GM19455 (cell line): ENCODE results near the gene MMEL1.

Source experiments
- ATAC-seq: cut with Tn5 transposase; IDR thresholded peaks from one replicate; pipeline ENCODE4 v1.9.1; 2021; ENCODE audit not compliant: unreplicated experiment

The MMEL1 gene

GRCh38 chr1:2642560-2643413, 10.0 kb upstream of the MMEL1 start:
- peak; percentile 79 for ATAC-seq

GRCh38 chr1:2642131-2642559, 9.3 kb upstream of the MMEL1 start:
- no peak for ATAC-seq

GRCh38 chr1:2641381-2642130, 8.7 kb upstream of the MMEL1 start:
- no peak for ATAC-seq

- ATAC-seq = no peak
Measured at GRCh38 chr1:2640626-2641025, 7.8 kb upstream of the MMEL1 start.

GRCh38 chr1:2639607-2640521, 7.0 kb upstream of the MMEL1 start:
- no peak for ATAC-seq

GRCh38 chr1:2639203-2639602, 6.4 kb upstream of the MMEL1 start:
- no peak for ATAC-seq

GRCh38 chr1:2638466-2639115, 5.8 kb upstream of the MMEL1 start:
- ATAC-seq = no peak

GRCh38 chr1:2637442-2638145, 4.8 kb upstream of the MMEL1 start:
- no peak for ATAC-seq

- ATAC-seq = no peak
Measured at GRCh38 chr1:2636733-2637132, 3.9 kb upstream of the MMEL1 start.

- no peak for ATAC-seq
Measured at GRCh38 chr1:2635361-2636010, 2.7 kb upstream of the MMEL1 start.

- no peak for ATAC-seq
Measured at GRCh38 chr1:2633936-2634491, 1.2 kb upstream of the MMEL1 start.

- ATAC-seq = no peak
Measured at GRCh38 chr1:2633366-2633935, 635 bp upstream of the MMEL1 start.

GRCh38 chr1:2632051-2632430, 775 bp downstream of the MMEL1 start:
- ATAC-seq = no peak

GRCh38 chr1:2631136-2632050, 1.4 kb downstream of the MMEL1 start:
- no peak for ATAC-seq

- no peak for ATAC-seq
Measured at GRCh38 chr1:2630498-2631135, 2.2 kb downstream of the MMEL1 start.

GRCh38 chr1:2629627-2630497, 3.0 kb downstream of the MMEL1 start:
- no peak for ATAC-seq
